Daoy (cell line): ENCODE measurements around the gene OR2B6. TPM values are rescaled to one million over a fixed set of nuclear protein-coding genes. Genes with fewer than 3 reads are reported as not detected.
"Not testable (repeated sequence)": the region's sequence is repeated elsewhere in the genome, so short reads cannot be mapped to it uniquely, and the experiment has no call there.

ENCODE experiments used
- DNase-seq: peaks from one replicate; pipeline ENCODE4 v3.0.0-alpha.2; 2015; ENCODE audit warnings: low read depth
- total RNA-seq: library from RNA; depleted of rRNA; stranded (reverse); fragments of >200 nt; shearing (Covaris generic); gene quantifications from 2 replicates; pipeline ENCODE4 v1.2.3, GENCODE V29; 2014; rRNA removed

OR2B6 gene
- 1.1 TPM in 1 of 2 replicates, not detected in the other for total RNA-seq

DNA sequence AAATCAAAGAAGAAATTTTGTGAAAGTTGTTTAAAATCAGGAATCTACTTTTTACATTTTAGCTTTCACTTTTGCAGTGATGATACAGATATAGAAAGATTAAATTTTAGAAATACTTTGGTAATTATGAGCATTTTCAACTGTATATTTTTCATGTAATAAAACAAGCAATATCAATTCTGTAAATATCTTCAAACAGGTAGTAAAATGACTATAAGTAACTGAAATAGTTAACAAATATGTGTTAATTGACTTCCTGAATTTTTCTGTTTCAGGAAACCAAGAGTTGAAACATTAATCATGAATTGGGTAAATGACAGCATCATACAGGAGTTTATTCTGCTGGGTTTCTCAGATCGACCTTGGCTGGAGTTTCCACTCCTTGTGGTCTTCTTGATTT lies at the start of gene OR2B6:
OR2B6 (plus strand) TSS at position 301 of the 400 bp plus-strand sequence; CDS start at position 301, 0 bp downstream.
- no peak for DNase-seq

DNA sequence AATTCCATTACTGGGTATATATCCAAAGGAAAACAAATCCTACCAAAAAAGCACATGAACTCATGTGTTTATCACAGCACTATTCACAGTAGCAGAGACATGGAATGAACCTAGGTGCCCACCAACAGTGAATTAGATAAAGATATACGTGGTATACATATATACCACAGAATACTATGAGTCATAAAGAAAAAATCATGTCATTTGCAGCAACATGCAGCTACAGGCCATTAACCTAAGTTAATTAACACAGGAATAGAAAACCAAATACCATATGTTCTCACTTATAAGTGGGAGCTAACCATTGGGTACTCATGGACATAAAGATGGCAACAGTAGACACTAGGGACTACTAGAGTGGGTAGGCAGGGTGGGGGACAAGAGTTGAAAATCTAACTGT lies 49.0 kb upstream of the OR2B6 start:
- DNase-seq: no peak

- no peak for DNase-seq
These were observed 45.0 kb upstream of the OR2B6 start, which contains the start of gene OR2B2 for GRCh38 chr6:27911956-27912446. OR2B2 (minus strand) TSS chr6:27912396; CDS start chr6:27912319, 77 bp downstream.

GRCh38 chr6:27922949-27923348 lies 34.1 kb upstream of the OR2B6 start:
- no peak for DNase-seq

DNA sequence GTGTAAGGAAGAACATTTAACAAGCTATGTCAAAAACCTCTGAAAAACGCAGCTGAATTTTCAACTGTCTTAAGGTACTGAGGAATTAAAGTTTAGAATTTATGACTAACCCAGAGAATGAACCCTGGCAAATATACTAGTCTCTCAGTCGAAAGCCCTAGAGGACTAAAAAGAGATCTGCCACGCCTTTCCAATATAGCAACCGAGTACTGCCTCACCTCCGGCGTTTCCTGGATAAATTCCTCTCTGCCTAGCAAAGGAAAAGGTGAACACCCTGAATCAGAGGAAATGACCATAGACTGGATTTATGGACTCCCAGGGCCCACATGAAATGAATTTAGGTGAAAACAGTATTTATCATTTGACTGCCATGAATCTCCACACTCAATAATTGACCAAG lies 32.9 kb upstream of the OR2B6 start:
- no peak for DNase-seq

DNA sequence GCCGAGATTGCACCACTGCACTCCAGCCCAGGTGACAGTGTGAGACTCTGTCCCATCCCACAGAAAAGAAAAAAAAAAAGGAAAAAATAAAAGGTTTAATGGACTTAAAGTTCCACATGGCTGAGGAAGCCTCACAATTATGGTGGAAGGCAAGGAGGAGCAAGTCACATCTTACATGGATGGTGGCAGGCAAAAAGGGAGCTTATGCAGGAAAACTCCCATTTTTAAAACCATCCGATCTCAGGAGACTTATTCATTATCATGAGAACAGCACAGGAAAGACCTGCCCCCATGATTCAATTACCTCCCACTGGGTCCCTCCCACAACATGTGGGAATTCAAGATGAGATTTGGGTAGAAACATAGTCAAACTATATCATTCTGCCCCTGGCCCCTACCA lies 29.0 kb upstream of the OR2B6 start:
- DNase-seq: not testable (repeated sequence)

DNA sequence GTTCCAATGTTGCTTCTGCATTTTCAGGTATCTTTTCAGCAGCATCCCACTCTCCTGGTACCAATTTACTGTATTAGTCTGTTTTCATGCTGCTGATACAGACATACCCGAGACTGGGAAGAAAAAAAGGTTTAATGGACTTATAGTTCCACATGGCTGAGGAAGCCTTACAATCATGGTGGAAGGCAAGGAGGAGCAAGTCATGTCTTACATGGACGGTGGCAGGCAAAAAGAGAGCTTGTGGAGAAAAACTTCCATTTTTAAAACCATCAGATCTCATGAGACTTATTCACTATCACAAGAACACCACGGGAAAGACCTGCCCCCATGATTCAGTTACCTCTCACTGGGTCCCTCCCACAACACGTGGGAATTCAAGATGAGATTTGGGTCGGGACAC lies 27.1 kb upstream of the OR2B6 start:
- DNase-seq: not testable (repeated sequence)

- DNase-seq: no peak
These were observed 25.8 kb upstream of the OR2B6 start for GRCh38 chr6:27931209-27931608.

- no peak for DNase-seq
These were observed 16.3 kb upstream of the OR2B6 start for GRCh38 chr6:27940766-27941165.

DNA sequence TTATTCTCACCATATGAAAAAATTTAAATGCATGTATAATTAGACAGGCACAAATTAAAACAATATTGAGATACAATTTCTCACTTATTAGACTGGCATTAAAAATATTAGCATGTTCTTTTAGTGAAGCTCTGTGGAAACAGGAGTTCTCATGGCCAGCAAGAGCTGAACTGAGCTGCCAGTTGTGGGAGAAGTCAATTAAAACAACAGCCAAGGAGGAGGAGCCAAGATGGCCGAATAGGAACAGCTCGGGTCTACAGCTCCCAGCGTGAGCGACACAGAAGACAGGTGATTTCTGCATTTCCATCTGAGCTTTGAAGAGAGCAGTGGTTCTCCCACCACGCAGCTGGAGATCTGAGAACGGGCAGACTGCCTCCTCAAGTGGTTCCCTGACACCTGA lies 14.0 kb upstream of the OR2B6 start:
- not testable (repeated sequence) for DNase-seq

DNA sequence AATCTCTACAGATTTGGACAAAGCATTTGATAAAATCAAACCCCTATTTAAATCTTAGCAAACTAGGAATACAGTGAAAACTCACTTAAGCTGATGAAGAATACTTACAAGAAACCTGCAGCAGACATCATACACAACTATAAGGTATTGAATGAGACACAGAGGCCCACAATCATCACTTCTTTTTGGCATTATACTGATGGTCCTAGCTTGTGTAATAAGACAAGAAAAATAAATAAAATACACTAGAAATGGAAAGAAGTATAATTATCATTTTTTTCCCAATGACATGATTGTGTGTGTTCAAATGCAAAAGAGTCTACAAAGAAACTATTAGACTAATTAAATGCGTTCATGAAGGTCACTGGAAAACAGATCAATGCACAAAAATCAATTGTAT lies 8.8 kb upstream of the OR2B6 start:
- no peak for DNase-seq

GRCh38 chr6:27951040-27951439 lies 6.0 kb upstream of the OR2B6 start:
- DNase-seq: no peak

GRCh38 chr6:27957516-27957915 lies 475 bp downstream of the OR2B6 start:
- no peak for DNase-seq

- DNase-seq: no peak
These were observed 5.5 kb downstream of the OR2B6 start for GRCh38 chr6:27962506-27962905.

DNA sequence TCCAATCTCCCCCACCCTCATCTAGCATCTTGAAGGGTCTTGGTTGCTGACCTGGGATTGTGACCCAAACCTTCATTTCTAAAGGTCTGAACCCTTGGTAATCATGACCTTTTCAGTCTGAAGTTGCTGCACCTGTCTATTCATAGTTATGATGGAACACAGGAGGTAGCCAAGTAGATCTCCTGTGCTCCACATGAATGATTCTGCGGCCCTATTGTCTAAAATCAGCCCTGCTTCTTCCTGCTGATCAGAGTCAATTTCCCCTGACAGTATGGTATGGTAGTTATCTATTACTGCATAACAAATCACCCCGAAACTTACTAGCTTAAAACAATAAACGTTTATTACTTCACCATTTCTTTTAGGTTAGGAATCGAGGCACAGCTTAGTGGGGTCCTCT lies 9.0 kb downstream of the OR2B6 start:
- no peak for DNase-seq

DNA sequence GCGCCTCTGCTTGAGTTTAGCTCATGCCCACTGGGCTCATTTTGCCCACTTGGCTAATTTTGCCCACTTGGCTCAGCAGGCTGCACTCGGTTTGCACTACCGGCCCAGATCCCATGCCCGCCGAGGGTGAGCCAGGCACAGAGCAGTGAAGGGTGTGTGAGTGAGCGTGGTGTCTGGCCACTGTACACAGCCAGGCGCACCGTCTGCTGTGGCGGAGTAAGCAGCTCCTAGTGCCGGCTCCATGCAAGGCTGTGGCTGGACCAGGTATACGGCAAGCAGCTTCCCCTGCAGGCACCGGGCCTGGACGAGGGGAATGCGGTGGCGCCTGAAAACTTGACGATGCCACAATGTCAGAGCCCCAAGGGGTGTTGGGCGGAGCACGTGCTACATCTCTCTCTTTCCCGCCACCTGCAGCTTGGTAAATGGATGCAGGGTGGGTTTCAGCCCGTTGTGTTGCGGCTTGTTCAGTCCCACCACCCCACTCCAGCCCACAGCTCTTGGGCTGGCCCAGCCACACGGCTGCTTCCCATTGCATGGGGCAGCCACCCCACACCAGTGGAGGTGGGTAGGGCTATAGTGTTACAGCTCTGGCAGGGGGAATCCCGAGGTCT lies 9.9 kb downstream of the OR2B6 start:
- DNase-seq: no peak

- DNase-seq: no peak
These were observed 13.4 kb downstream of the OR2B6 start for GRCh38 chr6:27970444-27970843.

DNA sequence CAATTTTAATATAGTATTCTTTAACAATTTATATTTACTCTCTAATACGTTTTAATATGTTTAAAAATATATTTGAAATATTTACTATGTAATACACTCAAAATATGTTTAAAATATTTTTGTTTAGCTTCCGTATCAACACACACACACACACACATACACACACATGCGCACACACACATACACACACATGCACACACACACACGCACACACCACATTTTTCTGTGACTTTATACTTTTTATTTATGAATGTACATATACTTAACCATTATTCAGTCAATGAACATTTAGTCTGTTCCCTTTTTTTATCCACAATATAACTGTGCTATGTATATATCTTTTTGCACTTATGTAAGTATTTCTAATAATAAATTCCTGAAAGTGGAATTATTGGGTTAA lies 15.7 kb downstream of the OR2B6 start:
- no peak for DNase-seq

GRCh38 chr6:27977387-27977786 lies 20.3 kb downstream of the OR2B6 start:
- DNase-seq: no peak

GRCh38 chr6:27978705-27979104 lies 21.7 kb downstream of the OR2B6 start:
- no peak for DNase-seq

DNA sequence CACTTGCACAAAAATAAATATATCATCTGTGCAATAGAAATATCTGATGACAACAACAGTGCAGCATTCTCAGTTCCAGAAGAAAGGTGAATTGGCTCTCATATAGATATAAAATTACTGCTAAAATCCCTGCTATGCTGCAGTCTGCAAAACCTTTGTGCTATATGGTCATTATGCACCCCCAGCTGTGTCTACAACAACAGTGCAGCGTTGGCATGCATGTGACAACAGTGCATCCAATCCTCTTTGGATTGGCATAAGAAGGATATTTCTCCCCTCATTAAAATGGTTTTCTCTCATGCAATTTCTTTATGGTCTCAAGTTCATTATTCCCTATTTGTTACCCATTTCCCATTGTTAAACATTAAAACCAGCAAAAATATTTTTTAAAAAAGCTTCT lies 23.1 kb downstream of the OR2B6 start:
- DNase-seq: no peak

DNA sequence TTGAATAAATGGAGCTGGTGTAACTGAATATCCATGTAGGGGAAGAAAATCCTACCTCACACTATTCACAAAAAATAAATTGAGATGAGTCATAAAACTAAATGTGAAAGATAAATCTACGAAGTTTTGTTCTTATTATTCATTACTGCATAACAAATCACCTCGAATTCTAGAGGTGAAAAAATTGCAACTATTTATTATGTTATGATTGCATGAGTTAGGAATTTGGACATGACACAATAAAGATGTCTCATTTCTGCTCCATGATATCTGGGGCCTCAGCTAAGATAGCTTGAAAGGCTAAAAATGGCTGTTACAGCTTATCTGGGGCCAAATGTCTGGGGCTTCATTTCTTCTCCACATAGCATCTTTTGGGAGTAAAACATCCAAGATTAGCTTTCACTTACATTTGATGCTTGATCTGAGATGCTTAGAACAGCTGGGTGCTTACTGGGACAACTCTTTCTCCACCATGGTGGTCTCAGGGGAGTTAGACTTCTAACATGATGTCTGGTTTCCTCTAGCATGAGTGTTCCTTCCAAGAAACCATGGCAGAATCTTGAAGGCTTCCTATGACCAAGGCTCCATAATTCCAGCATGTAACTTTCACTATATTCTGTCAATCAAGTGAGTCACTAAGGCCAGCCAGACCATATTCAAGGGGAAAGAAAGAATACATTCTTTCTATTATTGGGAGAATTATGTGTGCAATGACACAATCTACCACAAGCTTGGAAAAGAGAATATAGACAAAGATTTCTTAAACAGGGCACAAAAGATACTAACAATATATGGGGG lies 30.1 kb downstream of the OR2B6 start:
- no peak for DNase-seq

DNA sequence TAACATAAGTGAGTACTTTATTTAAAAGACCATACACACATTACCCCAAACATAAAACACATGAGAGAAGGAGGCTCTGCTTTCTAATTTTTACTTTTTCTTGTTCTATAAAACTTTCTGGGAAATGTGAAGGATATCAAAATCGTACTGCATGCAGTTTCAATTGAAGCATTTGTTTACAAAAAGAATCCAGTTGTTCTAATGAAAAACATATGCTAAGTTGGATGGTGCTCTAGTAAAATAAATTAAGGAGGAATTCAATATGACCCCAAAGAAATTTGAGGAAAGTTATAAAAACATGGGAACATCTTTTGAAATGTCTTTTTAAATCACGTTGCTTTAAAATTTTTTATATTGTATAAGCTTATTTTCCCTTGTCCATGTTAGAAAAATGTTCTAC lies 37.6 kb downstream of the OR2B6 start:
- no peak for DNase-seq
